NCI-H1436 treated with DMSO at 0.1 percent for 48 hours (cell line): ENCODE data around the gene PAPOLG.
"Not testable (repeated sequence)": the region's sequence is repeated elsewhere in the genome, so short reads cannot be mapped to it uniquely, and the experiment has no call there.

Experiments
- DNase-seq: peaks from one replicate; lab custom pipeline; 2025; lab: John Stamatoyannopoulos, UW

The PAPOLG gene

DNA sequence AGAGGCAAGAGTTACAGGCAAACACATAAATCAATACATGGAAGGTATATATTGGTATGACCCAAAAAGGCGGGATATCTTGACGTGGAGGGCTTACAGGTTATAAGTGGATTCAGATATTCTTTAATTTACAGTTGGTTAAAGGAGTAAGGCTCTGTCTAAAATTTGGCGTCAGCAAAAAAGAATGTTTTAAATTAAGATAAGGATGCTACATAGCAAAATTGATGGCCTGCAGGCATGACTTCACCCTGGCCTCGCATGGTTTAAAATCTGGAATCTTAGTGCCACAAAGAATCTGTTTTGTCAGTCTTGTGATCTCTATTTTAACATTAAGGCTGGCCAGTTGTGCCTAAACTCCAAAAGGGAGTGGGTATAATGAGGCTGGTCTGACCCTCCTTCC lies 66.9 kb downstream of the PAPOLG start:
- no peak for DNase-seq

DNA sequence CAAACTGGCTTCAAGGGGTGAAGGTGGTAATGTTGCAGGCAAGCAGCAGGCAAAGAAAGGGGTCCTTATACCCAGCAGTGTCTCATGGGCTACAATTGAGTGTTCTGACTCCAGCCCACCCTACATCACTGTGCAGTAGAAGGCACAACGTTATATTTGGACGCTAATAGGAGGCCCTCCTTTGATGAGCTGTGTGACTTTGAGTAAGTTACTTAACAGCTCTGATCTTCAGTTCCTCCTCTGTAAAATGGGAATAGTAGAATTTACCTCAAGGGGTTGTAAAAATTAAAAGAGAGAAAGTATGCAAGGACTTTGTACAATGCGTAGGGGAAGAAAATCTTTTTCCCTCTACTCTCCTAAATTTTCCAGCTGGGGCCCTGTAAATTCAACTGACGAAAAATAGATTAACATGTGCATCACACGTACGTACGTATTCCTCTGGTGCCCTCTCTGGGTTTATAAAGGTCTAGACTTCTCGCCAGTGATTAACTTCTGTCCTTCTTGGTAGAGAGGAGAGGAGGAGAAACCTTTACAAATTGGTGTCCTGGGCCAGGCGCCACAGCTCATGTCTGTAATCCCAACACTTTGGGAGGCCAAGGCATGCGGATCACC lies 67.7 kb downstream of the PAPOLG start:
- no peak for DNase-seq

DNA sequence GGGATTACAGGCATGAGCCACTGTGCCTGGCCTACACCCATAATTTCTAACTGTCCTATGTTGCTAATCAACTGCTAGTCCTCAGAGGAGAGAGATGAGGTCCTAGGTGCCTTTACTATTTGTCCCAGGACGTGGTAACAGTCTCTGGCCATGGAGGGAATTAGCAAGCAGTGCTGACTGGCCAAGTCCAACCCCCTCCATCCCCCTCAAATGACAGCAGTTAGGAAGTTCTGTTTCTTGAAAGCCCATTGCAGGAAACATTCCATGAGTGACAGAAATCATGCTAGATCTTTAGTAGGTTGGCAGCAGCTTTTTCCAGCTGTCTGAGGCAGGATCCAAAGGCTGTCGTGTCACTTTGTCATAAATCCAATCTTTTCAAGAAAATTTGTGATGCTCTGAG lies 69.6 kb downstream of the PAPOLG start:
- DNase-seq: no peak

DNA sequence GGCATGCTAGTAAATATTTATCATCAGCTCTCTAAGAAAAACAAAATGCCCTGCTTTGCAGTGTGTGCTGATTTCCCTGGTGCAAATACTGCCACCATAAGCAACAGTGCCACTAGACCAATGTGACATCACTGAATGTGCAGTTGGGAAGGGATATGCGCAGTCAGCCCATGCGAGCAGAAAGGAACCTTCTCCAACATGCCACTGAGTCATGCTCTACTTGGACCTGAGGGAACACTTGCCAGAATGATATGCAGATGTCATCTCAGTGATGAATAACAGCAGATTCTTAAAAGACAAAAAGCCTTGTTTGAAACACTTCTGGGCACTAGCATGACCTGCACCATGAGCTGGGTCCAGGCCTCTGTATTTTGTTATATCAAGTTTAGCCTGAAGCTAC lies 70.0 kb downstream of the PAPOLG start:
- no peak for DNase-seq

DNA sequence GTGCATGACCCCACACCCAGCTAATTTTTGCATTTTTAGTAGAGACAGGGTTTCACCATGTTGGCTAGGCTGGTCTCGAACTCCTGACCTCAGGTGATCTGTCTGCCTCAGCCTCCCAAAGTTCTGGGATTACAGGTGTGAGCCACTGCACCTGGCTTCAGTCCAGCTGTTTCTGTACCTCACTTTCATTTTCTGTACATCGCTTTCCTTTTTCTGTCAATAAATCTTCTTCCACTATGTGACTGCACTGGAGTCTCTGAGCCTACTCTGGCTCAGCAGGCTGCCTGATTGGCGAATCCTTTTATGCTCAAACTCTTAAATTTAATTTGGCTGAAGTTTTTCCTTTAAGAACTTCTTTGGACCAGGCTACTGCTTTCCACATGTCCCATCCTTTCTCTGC lies 70.8 kb downstream of the PAPOLG start:
- not testable (repeated sequence) for DNase-seq

DNA sequence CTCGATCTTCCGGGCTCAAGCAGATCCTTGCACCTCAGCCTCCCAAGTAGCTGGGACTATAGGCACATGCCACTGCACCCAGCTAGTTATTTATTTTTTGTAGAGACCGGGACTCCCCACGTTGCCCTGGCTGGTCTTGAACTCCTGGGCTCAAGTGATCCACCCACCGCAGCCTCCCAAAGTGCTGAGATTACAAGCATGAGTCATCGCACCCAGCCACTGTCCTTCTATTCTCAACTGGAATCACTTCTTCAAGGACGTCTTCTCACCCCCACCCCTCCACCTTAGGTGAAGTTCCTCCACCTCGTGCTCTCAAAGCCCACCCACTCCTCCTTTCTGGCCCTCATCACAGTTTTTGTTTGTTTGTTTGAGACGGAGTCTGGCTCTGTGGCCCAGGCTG lies 71.3 kb downstream of the PAPOLG start:
- DNase-seq: no peak

DNA sequence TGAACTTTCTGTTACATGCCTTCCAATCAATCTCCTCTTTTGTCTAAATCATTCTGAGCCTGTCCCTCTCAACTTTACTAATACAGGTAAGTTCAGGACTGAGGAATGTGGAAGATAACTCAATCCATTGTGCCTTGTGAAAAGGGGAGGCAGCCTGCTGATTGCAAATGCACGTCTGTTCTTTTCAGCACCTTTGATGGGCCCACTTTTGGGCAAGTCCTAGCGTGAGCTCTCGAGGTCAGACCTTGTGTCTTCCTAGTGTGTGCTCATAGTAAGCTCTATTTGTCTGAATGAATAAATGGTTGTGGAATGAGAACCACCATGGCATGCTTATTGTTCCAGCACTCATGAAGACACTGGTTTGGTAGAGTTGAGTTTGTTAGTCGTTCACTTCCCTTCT lies 74.9 kb downstream of the PAPOLG start:
- DNase-seq: no peak

DNA sequence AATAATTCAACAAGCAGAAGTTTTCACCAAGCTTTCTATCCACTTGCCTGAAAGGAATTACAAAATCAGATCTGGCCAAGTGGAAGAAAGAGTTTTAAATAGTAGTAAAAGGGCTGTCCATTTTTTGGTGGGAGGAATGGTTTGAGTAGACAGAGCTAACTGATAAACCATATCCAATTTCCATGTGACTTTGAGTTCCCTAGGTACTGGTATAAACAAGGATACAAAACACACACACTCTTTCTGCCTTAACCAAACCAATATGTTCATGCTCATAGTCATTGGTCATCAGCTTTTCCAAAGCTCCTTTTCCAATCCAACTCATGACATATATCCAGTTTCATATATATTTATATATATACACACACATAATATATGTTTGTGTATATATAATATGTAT lies 75.9 kb downstream of the PAPOLG start:
- no peak for DNase-seq

DNA sequence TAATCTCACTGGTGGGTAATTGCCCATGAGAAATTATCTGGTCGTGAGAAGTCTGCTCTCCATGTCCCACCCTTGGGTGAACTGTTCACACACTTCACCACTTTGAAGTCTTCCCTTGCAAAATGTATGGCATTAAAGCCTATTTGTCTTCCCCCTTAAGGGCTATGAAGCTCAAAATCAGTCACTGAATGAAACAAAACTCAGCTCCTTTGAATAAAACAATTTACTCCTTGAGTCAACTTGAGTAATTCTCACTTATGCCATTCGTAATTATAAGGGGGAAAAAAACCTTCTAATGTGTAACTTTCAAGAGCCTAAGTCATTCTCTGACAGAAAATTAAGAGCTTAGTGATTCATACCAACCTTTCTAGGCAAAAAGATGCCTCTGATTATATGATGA lies 76.6 kb downstream of the PAPOLG start:
- DNase-seq: no peak

DNA sequence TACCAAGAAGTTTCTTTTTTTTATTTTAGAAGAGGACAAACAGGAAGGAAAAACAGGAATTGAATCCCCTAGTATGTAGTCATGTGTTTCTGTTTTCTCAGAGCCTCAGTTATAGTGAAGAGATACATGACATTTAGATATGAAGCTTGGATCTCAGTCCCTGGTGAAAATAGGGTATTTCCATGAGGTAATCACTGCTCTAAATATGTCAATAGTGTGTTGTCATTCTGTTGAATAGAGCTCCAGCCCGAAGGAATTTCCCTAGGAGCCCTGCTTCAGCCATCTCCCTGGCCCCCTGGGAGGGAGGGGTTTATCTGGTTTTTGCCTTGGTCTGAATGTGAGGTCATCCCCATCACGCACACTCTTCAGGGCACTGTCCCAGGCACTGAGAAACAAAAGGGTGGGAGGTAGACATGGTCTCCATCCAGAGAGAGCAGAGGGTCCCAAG lies 78.2 kb downstream of the PAPOLG start:
- no peak for DNase-seq

DNA sequence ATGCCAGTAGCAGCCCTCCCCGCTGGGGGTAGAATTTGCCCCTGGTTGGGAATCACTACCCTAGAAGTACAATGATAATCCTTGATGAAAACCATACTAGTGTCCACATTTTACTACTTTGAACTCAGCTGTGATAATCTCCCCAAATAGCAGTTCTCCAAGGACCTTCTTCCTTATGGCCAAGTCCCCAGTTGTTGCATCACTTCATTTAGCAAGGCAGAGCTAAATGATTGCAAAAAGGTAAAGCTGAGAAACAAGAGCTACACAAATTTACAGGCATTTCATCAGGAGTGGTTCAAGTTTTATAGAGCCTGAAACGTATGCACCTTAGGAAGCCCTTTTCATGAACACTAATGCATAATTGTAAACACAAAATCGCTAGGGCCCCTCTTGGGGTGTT lies 80.4 kb downstream of the PAPOLG start:
- no peak for DNase-seq

DNA sequence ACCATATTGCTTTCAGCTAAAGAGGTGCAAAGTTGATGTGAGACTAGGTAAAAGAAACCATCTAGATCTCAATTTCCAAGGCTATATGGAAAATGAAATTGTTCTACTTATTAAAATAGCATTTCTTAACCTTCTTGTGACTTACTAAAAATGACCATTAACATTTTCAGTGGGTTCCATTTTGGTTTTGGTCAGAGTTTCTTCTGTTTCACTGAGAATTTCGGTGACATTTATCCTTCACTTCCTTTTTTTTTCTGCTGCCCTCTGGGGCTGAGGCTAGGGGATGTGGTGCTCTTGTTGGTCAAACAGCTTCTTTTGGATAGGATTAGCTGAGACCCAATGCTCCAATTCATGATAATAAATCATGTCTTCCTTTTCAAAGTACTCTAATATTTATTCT lies 81.1 kb downstream of the PAPOLG start:
- no peak for DNase-seq

DNA sequence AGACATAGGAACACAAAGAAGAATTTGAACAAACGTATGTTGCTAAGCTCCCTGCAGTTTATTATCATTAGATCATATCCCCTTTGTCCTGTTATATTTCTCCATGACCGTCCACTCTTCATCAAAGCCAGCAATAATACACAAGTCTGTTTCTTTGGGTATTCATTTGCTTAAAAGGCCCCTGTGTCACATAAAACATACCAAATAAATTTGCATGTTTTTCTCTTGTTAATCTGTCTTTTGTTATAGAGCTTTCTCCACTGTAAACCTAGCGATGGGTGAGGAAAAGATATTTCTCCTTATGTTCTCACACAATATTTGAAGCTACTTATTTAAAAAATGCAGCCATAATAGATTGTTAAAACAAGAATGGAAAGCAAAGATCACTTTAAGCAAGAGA lies 82.4 kb downstream of the PAPOLG start:
- no peak for DNase-seq

DNA sequence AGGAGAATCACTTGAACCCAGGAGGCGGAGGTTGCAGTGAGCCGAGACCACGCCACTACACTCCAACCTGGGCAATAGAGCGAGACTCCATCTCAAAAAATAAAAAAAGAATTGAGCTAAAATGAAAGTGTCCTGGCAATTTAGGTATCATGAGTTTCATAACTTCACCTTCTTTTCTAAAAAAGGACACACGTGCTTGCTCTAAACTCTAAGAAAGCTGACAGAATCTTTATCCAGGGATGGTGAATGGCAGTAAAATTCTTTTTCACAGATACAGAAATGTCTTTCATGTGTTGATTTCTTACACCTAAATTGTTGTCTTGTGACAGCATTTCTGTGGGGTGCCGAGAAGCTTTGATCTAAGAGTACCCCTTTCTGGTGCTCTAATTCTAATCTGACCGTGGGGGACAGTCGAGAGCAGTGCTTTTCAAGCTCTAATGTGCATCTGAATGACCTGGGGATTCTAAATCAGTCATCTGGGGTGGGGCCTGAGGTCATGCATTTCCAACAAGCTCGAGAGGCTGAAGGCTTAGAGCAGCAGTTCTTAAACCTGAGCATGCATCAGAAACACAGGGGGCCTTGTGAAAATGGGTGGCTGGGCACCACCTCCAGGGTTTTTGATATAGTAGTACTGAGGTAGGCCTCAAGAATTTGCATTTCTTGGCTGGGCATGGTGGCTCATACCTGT lies 83.2 kb downstream of the PAPOLG start:
- no peak for DNase-seq

DNA sequence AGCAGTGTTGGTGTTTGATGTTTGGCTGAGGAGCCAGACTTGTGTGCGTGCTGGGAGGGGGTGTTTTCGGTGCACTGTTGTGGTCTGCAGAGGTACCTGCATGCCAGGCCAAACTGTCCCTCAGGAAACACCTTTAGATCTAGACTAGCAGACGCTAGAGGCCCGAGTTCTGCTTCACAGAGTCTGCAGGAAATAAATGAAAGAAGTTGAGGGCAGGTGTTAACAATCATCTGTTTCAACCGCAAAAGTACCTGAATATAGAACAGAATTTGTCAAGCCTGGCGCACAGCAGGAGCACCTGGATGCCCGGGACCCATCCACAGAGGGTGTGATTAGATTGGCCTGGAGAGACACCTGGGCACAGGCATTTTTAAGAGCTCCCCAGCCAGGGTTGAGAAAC lies 84.8 kb downstream of the PAPOLG start:
- no peak for DNase-seq

DNA sequence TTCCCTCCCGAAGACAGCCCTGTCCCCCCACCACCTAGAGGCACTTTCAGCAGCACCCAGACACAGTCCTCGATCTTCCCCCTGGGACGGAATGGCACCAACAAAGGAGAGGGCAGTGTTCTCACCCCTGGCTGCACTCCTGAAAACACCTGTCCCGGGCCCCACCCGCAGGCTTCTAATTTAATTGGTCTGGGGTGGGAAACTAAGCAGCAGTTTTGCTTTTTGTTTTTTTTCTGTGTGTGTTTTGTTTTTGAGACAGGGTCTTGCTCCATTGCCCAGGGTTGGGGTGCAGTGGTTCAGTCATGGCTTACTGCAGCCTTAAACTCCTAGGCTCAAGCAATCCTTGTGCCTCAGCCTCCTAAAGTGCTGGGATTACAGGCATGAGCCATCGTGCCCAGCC lies 86.9 kb downstream of the PAPOLG start:
- DNase-seq: no peak

DNA sequence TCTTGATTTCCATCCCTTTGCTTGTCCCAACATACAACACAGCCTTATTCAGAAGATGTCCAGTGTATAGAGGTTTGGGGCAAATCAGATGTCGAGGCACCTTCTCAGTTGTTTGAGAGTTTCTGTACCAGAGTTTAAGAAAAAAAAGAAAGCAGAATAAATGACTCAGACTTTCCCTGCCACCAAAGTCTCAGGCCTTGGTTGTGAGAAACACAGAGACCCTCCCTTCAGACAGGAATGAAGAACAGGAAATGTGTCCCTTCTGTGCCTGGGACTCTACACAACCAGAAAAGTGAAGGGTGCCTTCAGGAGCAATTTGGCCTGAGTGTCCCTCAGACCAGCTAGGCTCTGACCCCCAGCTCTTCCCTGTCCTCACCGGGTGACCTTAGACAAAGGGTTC lies 88.0 kb downstream of the PAPOLG start:
- no peak for DNase-seq

DNA sequence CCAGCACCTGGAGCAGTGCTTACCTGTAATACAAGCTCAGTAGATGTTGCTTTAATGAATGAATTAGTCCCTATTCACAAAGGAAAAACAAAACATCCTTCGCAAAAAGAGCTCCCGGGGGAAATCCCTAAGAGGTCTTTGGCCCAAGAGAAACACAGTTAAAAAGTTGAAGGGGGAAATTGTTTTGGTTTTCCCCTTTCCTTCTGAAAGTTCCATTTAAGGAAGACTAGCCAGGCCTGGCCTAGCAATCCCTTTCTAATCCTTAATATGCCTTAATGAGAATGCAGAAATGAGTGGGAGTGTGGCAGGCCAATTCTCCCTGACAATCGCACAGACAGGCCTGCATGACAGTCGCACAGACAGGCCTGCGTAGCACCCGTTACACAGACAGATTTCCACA lies 91.8 kb downstream of the PAPOLG start:
- no peak for DNase-seq
